Measurements from ENCODE around the gene STING1.
"Not testable (repeated sequence)": the region's sequence is repeated elsewhere in the genome, so short reads cannot be mapped to it uniquely, and the experiment has no call there.

Gene STING1

DNA sequence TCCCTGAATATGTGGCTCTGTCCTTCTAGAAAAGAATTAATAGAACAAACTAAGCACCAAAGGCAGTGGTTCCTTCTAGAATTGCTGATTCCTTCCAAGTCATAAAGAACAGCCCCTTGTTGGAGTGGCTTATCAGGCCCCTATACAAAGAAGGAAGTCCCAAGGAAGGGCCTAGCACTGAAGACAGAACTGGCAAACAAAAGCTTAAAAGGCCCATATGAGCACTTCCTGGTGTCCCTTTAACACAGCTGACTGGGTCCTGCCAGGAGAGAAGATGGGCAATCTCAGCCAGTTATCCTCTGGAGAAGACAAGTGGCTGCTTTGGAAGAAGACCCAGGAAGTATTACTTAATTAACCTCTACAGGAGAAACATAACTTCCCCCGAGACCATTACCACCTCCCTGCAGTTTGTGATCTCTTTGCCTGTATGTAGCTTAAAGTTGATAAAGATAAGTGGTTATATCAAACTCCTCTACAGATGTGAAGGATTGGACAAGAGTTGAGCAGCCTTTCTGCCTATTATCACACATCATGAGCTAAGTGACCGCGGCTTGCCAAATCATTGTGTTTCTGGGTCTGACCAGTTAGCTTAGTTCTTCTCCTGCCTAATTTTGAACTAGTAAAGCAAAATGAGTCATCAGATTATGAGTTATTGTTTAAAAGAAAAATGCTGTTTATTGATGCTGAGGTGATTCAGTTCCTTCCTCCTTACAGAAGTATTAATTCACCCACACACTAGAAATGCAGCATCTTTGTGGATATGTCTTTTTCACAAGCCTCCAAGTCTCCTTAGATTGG, 13.3 kb upstream of the STING1 start:
- Histone ChIP-seq H3K27ac (ENCODE audit: low read length) (no peak overlapping the region), H3K9ac (ENCODE audit: low read length) (no peak overlapping the region), H3K27me3 (ENCODE audit: control insufficient read depth, insufficient read depth, low read length) (no peaks in the 10 kb centered on the region), H3K4me1 (ENCODE audit: control insufficient read depth, low read depth, low read length) (no peaks in the 10 kb centered on the region), H3K36me3 (ENCODE audit: control insufficient read depth, low read depth, low read length) (no peaks in the 10 kb centered on the region), H3K4me3 (ENCODE audit: low read length) (no peak overlapping the region), H3K9me3 (ENCODE audit: control insufficient read depth, low read depth, low read length) (no peaks in the 10 kb centered on the region)

DNA sequence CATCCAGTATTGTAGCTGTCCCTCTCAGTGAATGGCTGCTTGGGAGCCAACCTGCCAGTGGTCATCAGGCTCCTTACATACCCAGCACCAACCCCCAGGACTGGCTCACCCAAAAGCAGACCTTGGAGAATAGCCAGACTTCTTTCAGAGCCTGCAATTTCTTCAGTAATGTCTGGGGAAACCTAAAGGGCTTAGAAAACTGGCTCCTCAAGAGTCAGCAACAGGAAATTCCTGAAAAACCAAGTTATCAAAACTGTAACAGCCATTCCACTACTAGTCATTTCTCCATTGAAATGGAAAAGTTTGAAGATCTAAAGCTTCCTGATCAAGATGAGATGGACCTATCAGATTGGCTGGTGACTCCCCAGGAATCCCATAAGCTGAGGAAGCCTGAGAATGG, 12.3 kb upstream of the STING1 start:
- Histone ChIP-seq H3K27ac (ENCODE audit: low read length) (no peak overlapping the region), H3K4me1 (ENCODE audit: control insufficient read depth, low read depth, low read length) (no peaks in the 10 kb centered on the region), H3K9me3 (ENCODE audit: control insufficient read depth, low read depth, low read length) (no peaks in the 10 kb centered on the region), H3K27me3 (ENCODE audit: control insufficient read depth, insufficient read depth, low read length) (no peaks in the 10 kb centered on the region), H3K36me3 (ENCODE audit: control insufficient read depth, low read depth, low read length) (no peaks in the 10 kb centered on the region), H3K9ac (ENCODE audit: low read length) (no peak overlapping the region), H3K4me3 (ENCODE audit: low read length) (no peak overlapping the region)

DNA sequence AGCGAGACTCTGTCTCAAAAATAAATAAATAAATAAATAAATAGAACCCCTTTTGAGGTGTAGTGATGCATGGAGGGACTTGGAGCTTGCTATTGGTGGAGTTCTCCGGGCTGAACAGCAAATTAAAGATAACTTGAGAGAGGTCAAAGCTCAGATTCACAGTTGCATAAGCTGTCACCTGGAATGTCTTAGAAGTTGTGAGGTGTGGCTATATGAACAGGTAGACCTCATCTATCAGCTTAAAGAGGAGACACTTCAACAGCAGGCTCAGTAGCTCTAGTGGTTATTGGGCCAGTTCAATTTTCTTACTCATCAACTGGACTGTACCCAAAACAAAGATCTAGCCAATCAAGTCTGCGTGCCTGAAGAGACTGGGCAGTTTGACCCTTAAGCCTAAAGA, 11.7 kb upstream of the STING1 start:
- Histone ChIP-seq H3K9ac (ENCODE audit: low read length) (no peak overlapping the region), H3K27ac (ENCODE audit: low read length) (no peak overlapping the region), H3K4me3 (ENCODE audit: low read length) (no peak overlapping the region), H3K9me3 (ENCODE audit: control insufficient read depth, low read depth, low read length) (no peaks in the 10 kb centered on the region), H3K36me3 (ENCODE audit: control insufficient read depth, low read depth, low read length) (no peaks in the 10 kb centered on the region), H3K27me3 (ENCODE audit: control insufficient read depth, insufficient read depth, low read length) (no peaks in the 10 kb centered on the region), H3K4me1 (ENCODE audit: control insufficient read depth, low read depth, low read length) (no peaks in the 10 kb centered on the region)

DNA sequence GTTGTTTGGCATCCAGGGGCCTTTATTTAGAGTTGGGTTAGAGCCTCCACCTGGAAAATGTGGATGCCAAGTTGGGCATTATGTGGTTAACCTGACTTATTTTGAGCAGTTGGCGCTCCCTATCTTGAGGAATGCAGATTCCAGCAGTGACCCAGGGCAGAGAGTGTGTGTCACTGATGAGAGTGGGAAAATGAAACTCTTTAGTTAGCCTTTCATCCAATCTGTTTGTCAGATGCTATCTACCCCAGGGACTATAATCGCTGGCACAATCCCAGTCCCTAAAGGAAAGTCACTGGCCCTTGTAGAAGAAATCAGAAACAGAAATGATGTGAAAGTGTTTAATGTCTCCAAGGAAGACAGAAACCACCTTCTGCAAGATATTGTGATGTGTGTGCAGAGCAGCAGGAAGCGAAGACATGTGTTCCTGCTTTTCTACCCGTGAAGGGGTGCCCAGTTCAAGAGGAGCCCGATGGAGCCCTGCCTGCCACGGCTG, 10.2 kb upstream of the STING1 start:
- Histone ChIP-seq H3K9me3 (ENCODE audit: control insufficient read depth, low read depth, low read length) (no peaks in the 10 kb centered on the region), H3K4me3 (ENCODE audit: low read length) (no peak overlapping the region), H3K4me1 (ENCODE audit: control insufficient read depth, low read depth, low read length) (no peaks in the 10 kb centered on the region), H3K27ac (ENCODE audit: low read length) (no peak overlapping the region), H3K9ac (ENCODE audit: low read length) (no peak overlapping the region), H3K27me3 (ENCODE audit: control insufficient read depth, insufficient read depth, low read length) (no peaks in the 10 kb centered on the region), H3K36me3 (ENCODE audit: control insufficient read depth, low read depth, low read length) (no peaks in the 10 kb centered on the region)

DNA sequence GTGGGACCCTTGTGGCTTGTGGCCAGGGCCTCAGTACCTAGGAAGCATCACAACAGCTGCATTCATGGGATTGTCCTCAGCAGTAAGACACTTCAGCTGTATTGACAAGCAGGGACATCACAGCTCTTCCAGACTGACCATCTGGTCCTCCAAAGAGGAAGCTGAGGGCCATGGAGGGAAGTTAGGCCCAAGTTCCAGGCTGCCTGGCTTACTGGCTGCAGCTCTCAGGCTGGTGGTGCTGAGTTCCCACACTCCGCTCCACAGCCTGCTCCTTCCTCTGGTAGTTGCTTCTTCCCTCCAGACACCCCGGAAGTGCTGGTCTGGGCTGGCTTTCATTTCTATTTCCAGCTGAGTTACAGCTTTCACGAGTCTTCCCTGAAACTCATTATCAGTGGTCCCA, 5.7 kb upstream of the STING1 start:
- Histone ChIP-seq H3K4me3 (ENCODE audit: low read length) (no peak overlapping the region), H3K9ac (ENCODE audit: low read length) (no peak overlapping the region), H3K4me1 (ENCODE audit: control insufficient read depth, low read depth, low read length) (peaks cover 4% of the 10 kb centered on the region), H3K36me3 (ENCODE audit: control insufficient read depth, low read depth, low read length) (no peaks in the 10 kb centered on the region), H3K27ac (ENCODE audit: low read length) (no peak overlapping the region), H3K9me3 (ENCODE audit: control insufficient read depth, low read depth, low read length) (no peaks in the 10 kb centered on the region), H3K27me3 (ENCODE audit: control insufficient read depth, insufficient read depth, low read length) (no peaks in the 10 kb centered on the region)

DNA sequence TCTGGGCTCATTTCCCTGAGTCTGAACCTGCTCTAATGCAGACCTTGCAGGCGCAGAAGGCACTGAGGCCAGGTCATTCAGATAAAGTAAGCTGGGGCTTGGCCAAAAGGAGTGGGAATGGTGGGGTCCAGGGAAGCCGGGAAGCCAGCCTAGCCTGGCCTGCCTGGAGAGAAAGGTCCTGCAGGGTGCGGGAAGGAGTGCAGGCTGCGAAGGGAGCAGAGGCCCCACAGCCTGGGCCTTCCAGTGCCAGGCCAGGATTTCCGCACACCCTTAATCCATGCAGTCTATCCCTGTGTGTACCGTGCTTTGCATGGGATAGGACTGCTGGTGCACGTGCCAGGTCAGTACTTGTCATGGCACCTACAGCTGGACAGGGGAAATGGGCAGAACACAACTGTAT, 3.6 kb upstream of the STING1 start:
- Histone ChIP-seq H3K27me3 (ENCODE audit: control insufficient read depth, insufficient read depth, low read length) (no peaks in the 10 kb centered on the region), H3K9ac (ENCODE audit: low read length) (no peak overlapping the region), H3K36me3 (ENCODE audit: control insufficient read depth, low read depth, low read length) (no peaks in the 10 kb centered on the region), H3K9me3 (ENCODE audit: control insufficient read depth, low read depth, low read length) (no peaks in the 10 kb centered on the region), H3K4me1 (ENCODE audit: control insufficient read depth, low read depth, low read length) (peaks cover 4% of the 10 kb centered on the region), H3K27ac (ENCODE audit: low read length) (no peak overlapping the region), H3K4me3 (ENCODE audit: low read length) (no peak overlapping the region)

DNA sequence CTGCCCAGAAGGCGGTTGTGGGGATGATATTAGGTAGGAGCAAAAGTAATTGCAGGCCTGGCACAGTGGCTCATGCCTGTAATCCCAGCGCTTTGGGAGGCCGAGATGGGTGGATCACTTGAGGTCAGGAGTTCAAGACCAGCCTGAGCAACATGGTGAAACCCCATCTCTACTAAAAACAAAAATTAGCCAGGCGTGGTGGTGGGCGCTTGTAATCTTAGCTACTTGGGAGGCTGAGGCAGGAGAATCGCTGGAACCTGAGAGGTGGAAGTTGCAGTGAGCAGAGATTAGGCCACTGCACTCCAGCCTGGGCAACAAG, 291 bp upstream of the STING1 start:
- H3K4me3 ChIP-seq (ENCODE audit: low read length); H3K4me1 ChIP-seq (ENCODE audit: control insufficient read depth, low read depth, low read length); H3K9ac ChIP-seq (ENCODE audit: low read length); H3K36me3 ChIP-seq (ENCODE audit: control insufficient read depth, low read depth, low read length); H3K27ac ChIP-seq (ENCODE audit: low read length); H3K27me3 ChIP-seq (ENCODE audit: control insufficient read depth, insufficient read depth, low read length); H3K9me3 ChIP-seq (ENCODE audit: control insufficient read depth, low read depth, low read length): not testable (repeated sequence)

DNA sequence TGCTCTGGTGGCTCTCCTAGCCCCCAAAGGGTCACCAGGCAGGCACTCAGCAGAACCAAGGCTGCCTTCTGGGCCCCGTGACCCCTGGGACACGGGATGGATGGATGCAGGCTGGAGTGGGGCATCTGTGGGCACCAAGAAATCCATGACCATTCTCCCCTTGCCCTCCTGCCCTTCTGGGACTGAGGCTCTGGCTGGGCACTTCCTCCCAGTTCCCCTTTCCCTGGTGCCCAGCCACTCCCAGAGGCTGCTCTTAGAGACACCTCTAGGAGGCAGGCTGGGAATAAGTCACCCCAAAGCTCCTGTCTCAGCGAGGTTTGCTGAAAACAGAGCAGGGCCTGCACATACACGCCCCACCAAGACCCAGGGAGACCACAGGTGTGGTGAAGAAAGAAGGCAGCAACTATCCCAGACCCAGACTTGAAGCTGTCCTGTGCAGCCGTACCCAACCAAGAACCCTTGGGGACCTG, 943 bp downstream of the STING1 start:
- Histone ChIP-seq H3K4me1 (ENCODE audit: control insufficient read depth, low read depth, low read length) (peaks cover 3% of the 10 kb centered on the region), H3K9ac (ENCODE audit: low read length) (no peak overlapping the region), H3K4me3 (ENCODE audit: low read length) (no peak overlapping the region), H3K27ac (ENCODE audit: low read length) (no peak overlapping the region), H3K36me3 (ENCODE audit: control insufficient read depth, low read depth, low read length) (no peaks in the 10 kb centered on the region), H3K27me3 (ENCODE audit: control insufficient read depth, insufficient read depth, low read length) (no peaks in the 10 kb centered on the region), H3K9me3 (ENCODE audit: control insufficient read depth, low read depth, low read length) (no peaks in the 10 kb centered on the region)

DNA sequence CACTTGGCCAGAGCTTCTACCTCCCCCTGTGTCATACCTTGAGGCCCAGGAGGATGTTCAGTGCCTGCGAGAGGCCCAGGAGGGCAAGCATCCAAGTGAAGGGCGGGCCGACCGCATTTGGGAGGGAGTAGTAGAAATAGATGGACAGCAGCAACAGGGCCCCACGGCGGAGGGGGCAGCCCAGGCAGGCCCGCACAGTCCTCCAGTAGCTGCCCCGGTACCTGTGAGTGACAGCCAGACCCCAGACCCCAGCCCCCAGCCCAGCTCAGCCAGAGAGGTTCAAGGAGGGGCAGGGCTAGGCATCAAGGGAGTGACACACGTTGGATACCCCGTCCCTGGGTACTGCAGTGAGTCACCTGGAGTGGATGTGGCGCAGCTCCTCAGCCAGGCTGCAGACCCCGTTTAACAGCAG, 1.4 kb downstream of the STING1 start:
- Histone ChIP-seq H3K4me3 (ENCODE audit: low read length) (no peak overlapping the region), H3K9me3 (ENCODE audit: control insufficient read depth, low read depth, low read length) (no peaks in the 10 kb centered on the region), H3K9ac (ENCODE audit: low read length) (no peak overlapping the region), H3K27me3 (ENCODE audit: control insufficient read depth, insufficient read depth, low read length) (no peaks in the 10 kb centered on the region), H3K4me1 (ENCODE audit: control insufficient read depth, low read depth, low read length) (no peaks in the 10 kb centered on the region), H3K27ac (ENCODE audit: low read length) (no peak overlapping the region), H3K36me3 (ENCODE audit: control insufficient read depth, low read depth, low read length) (no peaks in the 10 kb centered on the region)

DNA sequence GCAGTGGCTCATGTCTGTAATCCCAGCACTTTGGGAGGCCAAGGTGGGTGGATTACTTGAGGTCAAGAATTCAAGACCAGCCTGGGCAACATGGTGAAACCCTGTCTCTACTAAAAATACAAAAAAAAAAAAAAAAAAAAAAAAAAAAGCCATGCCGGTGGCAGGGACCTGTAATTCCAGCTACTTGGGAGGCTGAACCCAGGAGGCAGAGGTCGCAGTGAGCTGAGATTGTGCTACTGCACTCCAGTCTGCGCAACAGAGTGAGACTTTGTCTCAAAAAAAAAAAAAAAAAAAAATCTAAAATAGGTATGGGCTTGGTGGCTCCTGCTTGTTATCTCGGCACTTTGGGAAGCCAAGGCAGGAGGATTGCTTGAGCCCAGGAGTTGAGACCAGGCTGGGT, 2.8 kb downstream of the STING1 start:
- not testable (repeated sequence) for H3K4me3 ChIP-seq (ENCODE audit: low read length); H3K27ac ChIP-seq (ENCODE audit: low read length); H3K4me1 ChIP-seq (ENCODE audit: control insufficient read depth, low read depth, low read length); H3K36me3 ChIP-seq (ENCODE audit: control insufficient read depth, low read depth, low read length); H3K9me3 ChIP-seq (ENCODE audit: control insufficient read depth, low read depth, low read length); H3K27me3 ChIP-seq (ENCODE audit: control insufficient read depth, insufficient read depth, low read length); H3K9ac ChIP-seq (ENCODE audit: low read length)

DNA sequence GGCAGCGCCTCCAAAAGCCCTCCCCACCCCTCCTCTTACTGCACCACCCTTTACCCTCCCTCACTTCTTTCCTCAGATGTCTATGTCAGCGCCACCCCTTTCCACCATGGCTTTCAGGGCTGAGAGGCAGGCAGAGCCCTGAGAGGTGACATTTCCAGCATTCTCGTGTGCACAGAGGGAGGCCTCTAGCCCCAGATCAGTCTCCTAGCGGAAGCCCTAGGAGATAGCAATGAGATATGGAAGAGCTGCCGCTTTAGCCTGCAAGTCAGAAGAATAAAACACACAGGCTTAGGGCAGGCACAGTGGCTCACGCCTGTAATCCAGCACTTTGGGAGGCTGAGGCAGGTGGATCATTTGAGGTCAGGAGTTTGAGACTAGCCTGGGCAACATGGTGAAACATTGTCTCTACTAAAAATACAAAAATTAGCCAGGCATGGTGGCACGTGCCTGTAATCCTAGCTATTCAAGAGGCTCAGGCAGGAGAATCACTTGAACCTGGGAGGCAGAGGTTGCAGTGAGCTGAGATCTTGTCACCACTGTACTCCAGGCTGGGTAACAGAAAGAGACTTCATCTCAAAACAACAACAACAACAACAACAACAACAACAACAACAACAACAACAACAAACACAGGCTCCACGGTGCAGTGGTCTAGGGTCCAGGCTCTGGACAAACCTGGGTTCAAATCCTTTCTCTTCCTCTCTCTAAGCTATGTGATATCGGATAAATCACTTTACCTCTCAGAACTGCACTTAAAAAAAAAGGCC, 3.7 kb downstream of the STING1 start:
- not testable (repeated sequence) for H3K9me3 ChIP-seq (ENCODE audit: control insufficient read depth, low read depth, low read length); H3K4me3 ChIP-seq (ENCODE audit: low read length); H3K9ac ChIP-seq (ENCODE audit: low read length); H3K27ac ChIP-seq (ENCODE audit: low read length); H3K27me3 ChIP-seq (ENCODE audit: control insufficient read depth, insufficient read depth, low read length); H3K4me1 ChIP-seq (ENCODE audit: control insufficient read depth, low read depth, low read length); H3K36me3 ChIP-seq (ENCODE audit: control insufficient read depth, low read depth, low read length)

All from iPS-18a (cell line).